GM18511 (cell line): ENCODE measurements around the gene SIRPB1.
"Not testable (repeated sequence)": the region's sequence is repeated elsewhere in the genome, so short reads cannot be mapped to it uniquely, and the experiment has no call there.

ENCODE experiments used
- ATAC-seq: cut with Tn5 transposase; IDR thresholded peaks from one replicate; pipeline ENCODE4 v1.9.1; 2021; ENCODE audit warnings: mild to moderate bottlenecking, moderate library complexity; ENCODE audit not compliant: unreplicated experiment

The SIRPB1 gene

GRCh38 chr20:1619861-1620444 lies at the start of gene SIRPB1:
Gene SIRPB1 (minus strand): TSS chr20:1620009. CDS start chr20:1619944, 65 bp downstream.
- no peak for ATAC-seq

- no peak for ATAC-seq
Measured at GRCh38 chr20:1669304-1669703, 49.5 kb upstream of the SIRPB1 start.

- ATAC-seq = no peak
Measured at GRCh38 chr20:1667502-1668085, 47.8 kb upstream of the SIRPB1 start.

GRCh38 chr20:1666802-1667201 lies 47.0 kb upstream of the SIRPB1 start:
- no peak for ATAC-seq

DNA sequence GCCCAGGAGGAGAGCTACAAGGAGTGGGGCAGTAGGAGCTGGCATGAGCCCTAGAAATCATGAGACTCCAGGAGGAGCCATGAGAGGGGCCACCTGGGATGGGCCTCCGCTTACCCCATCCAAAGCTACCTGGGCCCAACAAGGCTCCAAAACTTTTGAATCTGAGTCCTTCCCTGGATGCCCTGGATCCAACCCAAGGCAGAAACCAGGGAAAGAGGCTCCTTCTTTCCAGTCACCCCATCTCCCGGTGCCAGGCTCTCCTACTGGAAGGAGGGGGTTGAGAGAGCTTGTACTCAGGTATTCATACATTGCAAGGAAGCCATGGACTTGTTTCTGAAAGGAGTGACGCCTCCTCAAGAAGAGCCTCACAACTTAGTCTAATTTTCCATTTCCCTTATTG lies 45.5 kb upstream of the SIRPB1 start:
- no peak for ATAC-seq

DNA sequence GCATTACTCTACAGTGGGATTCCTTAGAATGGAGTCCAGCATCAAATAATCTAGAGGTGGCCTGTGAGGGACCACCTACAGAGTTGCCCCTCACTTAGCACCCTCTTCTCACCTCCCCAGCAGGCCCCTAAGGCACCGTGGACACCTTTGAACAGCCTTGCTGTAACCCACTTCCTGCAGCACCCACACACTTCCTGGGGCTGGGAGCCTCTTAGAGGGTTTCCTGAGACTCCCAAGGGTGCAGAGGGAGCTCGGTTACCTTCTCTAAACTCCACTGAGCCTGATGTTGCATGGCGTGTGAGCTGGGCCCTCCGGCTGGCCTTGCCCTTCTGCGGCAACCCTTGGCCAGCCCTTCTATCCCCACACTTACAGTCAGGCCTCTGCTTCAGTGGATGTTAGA lies 45.1 kb upstream of the SIRPB1 start:
- ATAC-seq = no peak

DNA sequence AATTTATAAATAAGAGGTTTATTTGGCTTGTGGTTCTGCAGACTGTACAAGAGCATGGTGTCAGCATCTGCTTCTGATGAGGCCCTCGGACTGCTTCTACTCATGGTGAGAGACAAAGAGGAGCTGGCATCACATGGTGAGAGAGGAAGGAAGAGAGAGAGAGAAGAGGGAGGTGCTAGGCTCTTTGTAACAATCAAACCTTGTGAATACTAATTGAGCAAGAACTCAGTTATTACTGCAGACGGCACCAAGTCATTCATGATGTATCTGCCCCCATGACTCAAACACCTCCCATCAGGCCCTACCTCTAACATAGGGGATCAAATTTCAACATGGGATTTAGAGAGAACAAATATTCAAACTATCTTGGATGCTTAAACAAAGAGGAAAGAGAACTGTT lies 44.1 kb upstream of the SIRPB1 start:
- ATAC-seq = no peak

DNA sequence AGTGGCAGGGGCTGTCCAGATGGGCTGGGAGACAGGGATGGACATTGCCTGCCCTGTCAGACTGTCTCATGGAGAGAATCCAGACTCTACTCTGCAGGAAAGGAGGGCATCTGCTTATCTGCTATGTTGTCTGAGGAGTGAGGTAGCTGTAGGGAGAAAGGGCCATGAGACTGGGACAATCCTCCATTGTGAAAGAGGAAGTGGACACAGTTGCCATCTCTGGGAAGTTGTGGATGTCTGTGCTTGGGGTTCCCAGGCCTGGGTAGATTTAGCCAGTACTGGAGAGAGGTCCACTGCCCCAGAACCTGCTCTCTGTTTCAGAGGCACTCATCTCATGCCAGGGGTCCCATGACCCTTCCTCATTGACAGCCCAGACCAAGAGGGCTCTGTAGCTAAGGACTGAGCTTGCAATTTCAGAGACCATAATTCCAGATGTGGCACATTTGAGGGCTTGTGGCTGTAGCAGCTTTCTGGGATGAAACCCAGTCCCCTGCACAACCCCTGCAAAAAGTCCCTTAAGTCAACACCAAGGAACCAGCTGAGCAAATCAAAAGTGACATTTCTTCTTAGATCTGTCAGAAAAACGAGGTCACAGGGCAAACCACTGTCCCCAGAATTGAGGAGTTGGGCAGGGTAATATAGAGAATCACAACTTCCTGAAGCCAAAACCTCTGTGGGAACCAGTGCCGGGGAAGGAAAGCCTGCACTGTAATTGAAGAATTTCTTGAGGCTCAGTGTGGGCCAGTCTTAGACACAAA lies 41.9 kb upstream of the SIRPB1 start:
- ATAC-seq = no peak

- ATAC-seq = no peak
Measured at GRCh38 chr20:1660246-1660645, 40.4 kb upstream of the SIRPB1 start.

DNA sequence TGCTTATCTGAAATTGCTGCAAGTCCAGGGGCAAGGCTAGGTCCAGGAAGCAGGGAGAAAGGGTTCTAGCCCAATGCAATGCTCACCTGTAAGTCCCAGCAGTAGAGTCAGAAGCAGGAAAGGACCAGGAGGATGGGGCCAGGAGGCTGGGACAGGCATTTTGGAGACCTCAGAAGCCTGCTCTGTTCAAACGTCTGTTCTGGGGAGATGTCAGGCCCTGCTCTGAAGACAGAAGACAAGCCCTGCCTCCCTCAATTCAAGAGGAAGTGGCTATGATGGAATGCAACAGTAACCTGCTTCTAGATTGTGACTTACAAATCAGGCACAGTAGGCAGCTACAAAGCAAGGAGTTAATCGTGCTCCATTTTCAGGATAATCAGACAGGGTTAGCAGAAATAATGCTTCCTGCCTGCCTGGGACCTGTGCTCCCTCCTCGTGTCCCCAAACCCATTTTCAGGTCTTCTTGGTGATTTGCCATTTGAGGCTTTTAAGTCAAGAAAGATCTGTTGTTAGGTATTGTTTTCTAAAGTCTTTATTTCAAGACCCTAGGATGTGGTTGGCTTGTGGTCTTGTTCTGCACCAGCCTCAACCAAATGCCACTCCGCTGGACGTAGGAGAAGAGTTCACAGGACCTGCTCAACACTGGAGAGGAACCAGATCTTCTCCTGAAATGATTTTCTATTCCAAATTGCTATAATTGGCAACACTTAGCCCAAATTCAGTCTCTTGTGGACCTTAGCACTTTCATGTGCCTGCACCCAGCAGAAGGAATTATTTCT lies 37.9 kb upstream of the SIRPB1 start, which contains the start of gene SIRPG:
Gene SIRPG, minus strand, starts transcription at position 224 of the 779 bp plus-strand sequence. Its CDS starts 65 bp downstream, at position 159.
- ATAC-seq = no peak

DNA sequence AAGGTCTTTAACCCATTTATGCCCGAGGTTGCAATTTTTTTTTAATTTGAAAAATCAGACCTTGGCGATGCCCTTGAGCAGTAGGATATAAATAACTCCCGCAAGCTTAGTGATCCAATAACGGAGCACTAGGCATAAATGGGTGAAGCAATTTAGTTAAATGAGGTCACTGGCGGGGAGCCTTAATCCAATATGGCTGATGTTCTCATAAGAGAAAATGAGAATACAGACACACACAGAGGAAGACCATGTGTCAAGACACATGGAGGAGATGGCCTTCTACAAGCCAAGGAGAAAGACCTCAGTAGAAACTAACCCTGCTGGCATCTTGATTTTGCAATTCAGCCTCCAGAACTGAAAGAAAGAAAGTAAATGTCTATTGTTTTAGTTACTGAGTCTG lies 37.0 kb upstream of the SIRPB1 start:
- no peak for ATAC-seq

DNA sequence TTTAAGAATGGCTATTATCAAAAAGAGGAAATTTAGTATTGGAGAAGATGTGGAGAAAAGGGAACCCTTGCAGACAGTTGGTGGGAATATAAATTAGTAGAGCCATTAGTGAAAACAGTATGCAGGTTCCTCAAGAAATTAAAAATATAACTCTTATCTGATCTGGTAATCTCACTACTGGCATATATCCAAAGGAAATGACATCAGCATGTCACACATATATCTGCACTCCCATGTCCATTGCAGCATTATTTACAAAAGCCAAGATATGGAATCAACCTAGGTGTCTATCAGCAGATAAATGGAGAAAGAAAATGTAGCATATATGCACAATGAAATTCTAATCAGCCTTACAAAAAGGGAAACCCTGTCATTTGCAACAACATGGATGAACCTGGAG lies 35.2 kb upstream of the SIRPB1 start:
- ATAC-seq = no peak

DNA sequence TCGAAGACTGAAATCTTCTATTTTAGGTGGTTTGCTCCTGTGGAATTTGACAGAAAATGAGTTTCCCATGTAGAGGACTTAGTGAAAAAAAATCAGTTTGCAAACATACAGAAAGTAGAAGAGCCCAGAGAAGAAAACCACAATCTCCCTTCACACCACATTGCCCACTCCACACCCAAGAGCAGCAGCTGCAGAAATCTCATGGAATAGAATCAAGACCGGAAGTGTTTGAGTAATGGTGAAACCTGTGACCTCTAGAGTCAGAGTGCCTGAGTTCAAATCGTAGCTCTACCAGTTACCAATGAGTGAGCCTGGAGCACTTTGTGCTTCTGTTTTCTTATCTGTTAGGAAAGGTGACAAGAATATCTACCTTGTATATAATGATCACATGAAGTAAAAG lies 33.2 kb upstream of the SIRPB1 start:
- ATAC-seq = no peak

DNA sequence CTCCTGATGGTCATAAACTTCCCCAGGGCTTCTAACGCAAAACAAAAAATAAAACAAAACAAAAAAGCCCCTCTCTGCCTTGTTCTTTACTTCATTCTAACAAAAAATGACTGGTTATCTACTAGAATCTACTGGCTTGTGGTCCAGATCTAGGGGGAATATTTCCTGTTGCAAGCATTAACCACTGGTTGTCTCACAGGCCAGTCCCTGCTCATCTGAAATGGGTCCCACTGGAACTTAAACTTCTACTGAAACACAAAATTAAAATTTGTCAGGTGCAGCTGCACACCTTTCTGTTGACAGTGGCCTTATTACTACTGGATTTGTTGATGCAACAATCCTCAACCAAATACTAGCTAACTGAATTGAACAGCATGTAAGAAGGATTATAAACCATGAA lies 32.3 kb upstream of the SIRPB1 start:
- no peak for ATAC-seq

- no peak for ATAC-seq
Measured at GRCh38 chr20:1651268-1652058, 31.7 kb upstream of the SIRPB1 start.

- no peak for ATAC-seq
Measured at GRCh38 chr20:1648101-1648500, 28.3 kb upstream of the SIRPB1 start.

DNA sequence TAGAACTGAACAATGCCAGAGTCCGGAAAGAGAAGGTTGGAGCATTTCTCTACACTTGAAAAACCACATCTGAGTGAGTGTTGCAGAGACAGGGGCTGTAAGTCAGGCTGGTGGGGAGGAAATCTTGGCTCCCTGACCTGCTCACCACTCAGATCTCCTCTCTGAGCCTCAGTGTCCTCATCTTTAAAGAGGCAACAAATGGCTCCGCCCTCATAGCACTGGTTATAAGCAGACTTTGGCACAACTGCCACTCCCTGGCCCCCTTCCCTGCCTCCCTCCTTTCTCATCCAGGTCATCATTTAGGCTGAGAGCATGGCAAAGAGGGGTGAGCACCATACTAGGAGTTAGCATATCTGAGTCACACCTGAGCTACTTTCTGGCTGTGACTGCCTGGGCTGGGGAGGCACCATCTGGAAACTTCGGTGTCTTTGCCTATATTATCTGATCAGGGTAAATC lies 27.2 kb upstream of the SIRPB1 start:
- ATAC-seq = no peak

GRCh38 chr20:1644101-1644962 lies 24.5 kb upstream of the SIRPB1 start:
- ATAC-seq = no peak

DNA sequence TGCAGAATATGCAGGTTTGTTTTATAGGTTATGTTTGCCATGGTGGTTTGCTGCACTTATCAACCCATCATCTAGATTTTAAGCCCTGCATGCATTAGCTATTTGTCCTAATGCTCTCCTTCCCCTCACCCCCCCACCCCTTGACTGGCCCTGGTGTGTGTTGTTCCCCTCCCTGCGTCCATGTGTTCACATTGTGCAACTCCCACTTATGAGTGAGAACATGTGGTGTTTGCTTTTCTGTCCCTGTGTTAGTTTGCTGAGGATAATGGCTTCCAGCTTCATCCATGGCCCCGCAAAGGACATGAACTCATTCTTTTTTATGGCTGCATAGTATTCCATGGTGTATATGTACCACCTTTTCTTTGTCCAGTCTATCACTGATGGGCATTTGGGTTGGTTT lies 18.8 kb upstream of the SIRPB1 start:
- not testable (repeated sequence) for ATAC-seq

DNA sequence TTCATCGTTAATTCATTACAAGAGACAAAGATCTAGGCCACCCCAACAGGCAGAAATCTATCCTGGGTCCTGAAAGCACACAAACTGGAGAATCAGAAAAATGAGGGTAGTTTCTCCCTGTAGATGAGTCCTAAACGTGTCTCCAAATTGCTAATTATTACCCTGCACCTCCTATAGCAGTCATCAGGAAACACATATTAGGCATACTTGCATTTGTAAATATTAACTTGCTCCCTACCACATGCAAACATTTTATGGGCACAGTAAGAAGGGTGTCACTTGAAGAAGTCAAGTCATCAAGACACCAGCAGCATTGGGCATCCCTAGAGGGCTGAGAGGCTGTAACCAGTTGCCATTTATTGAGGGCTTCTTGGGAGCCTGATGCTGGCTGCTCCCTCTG lies 17.9 kb upstream of the SIRPB1 start:
- ATAC-seq = no peak
